Activated CD8-positive, alpha-beta memory T cell treated with anti-CD3 and anti-CD28 coated beads, Interleukin-2, amount 50 U/mL, for 48 hours (primary cell): ENCODE results near the gene DERL3.

Source experiments
- DNase-seq: peaks from one replicate; pipeline ENCODE4 v3.0.0-alpha.2; 2020

DERL3 gene

DNA sequence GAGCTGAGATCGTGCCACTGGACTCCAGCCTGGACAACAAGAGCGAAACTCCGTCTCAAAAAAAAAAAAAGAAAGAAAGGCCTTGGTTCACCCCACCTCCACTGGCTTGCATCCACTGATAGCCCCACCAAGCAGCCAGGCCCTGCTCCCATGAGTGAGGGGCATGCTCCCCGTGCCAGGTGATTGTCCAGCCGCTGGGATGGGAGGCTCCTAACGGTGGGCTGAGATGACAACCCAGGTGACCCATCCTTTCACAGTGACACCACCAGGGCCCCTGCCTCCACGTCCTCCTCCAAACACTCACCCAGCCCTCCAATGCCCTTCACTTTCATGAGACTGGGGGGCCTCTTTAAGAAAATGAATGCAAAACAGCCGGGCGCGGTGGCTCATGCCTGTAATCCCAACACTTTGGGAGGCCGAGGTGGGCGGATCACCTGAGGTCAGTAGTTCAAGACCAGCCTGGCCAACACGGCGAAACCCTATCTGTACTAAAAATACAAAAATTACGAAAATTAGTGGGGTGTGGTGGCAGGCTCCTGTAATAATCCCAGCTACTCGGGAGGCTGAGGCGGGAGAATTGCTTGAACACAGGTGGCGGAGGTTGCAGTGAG is 8.6 kb upstream of the DERL3 start:
- no peak for DNase-seq

DNA sequence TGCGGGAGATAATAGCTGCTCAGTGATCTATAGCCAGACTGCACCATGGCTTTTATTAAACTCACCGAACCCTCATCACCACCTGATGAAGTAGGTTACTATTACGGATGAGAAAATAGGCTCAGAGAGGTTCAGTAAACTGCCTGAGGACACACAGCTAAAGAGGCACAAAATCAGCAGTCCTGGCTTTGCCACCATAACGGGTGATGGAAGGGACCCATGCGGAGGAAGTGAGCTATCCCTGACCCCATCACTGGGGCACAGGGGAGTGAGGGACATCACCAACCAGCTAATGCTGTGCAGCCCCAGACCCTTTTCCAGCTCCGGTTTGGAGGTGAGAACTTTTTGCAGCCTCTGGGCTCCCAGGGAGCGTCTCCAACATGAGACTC is 7.3 kb upstream of the DERL3 start:
- DNase-seq = no peak

DNA sequence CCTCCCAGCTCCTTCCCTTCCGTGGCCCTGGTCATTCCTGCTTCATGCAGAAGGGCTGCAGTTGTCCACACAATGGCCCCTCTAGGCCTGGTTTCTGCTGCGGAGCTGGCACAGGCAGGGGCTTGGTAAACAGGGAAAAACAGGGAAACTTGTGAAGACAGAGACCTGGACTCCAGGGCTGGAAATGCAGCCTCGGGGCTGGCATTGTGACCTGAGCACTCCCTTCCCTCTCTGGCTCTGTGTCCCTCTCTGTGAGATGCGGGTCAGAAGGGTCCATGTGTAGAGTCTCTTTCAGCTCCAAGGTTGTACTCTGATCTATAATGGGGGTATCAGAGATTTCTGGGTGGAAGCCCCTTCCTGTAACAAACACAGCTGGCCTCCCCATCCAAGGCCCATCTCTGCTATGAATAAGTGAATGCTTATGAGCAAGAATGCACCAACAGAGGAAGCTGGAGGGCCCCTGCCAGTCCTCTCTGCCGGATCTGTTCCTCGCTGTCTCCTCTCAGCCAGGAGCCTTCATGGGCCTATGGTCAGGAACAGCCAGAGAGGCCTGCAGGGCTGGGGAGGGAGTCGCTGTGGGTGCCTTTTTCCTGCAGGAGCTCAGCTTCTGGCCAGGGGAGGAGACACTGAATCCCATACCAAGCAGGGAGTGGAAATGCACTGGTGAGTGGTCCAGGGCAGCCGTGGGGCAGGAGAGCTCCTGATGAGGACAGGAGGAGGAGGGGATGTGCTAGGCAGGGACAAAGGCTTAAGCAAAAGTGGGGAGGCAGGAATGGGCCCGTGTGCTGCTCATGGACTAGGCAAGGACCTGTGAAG is 6.7 kb upstream of the DERL3 start:
- DNase-seq = no peak

DNA sequence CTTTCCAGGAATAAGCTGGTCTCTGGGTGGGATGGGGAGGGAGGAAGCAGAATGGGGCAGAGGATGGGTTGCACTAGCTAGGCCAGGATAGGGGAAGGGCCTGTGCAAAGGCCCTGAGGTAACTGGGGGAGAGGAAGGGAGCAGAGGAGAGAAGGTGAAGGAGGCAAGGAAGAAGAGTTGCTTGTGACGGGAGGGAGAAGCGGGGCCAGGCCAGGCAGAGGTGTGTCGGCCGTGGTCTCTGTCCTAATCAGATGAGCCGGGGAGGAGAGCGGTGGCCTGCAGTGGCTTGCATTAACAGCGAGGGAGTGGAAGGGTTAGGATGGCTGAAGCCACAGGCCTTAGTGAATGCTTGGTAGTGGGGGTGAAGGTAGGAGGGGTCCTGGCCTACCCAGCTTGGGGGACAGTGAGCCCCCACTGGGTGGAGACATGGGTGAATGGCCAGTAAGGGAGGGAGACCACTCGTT is 6.0 kb upstream of the DERL3 start:
- no peak for DNase-seq

DNA sequence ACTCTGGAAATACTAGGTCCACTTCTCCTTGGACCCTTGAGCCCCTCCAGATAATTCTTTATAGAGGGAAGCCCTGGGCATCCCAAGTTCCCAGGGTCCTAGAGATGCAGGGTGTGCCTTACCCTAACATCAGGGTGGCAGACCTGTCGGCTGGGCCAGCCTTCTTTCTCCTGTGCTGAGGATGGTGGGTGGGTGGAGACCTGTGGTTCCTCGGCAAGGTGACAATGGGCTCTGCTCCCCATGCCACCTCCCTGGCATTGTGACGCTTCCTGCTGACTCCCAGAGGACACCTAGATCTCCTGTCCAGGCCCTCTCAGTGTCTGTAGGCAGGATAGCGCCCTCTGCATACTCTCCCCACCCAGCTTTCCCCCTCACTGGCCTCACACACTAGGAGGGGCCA is 3.8 kb upstream of the DERL3 start:
- DNase-seq = no peak

DNA sequence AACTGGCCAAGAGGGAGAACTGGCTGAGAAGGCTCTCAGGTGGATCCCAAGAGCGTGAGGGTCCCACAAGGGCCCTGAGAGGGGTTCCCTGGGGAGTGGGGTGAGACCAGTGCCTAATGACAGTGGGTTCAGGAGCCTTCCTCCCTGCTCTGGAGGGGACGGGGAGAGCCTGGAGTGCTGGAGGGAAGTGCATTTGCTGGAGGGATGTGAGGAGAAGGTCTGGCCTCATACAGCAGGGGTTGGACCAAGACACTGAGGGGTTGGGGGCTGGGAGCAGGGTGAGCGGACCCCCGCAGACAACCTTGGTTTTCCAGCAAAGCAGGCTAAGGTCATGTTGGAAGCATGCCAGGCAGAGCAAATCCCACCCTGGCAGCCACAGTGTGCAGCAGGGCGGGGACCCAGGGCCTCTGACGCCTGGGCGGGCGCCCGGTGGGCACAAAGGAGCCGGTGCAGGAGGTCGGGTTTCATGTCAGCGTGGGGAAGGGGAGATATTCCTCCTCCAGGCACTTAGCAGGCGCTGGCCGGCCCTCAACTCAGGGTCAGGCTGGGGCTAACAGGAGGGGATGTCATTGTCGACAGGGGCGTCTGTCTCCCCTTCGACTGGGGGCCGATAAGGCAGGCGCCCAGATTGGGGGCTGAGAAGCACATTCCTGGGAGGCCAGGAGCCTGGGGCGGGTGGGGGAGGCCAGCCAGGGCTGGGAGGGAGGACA is 3.1 kb upstream of the DERL3 start:
- no peak for DNase-seq

DNA sequence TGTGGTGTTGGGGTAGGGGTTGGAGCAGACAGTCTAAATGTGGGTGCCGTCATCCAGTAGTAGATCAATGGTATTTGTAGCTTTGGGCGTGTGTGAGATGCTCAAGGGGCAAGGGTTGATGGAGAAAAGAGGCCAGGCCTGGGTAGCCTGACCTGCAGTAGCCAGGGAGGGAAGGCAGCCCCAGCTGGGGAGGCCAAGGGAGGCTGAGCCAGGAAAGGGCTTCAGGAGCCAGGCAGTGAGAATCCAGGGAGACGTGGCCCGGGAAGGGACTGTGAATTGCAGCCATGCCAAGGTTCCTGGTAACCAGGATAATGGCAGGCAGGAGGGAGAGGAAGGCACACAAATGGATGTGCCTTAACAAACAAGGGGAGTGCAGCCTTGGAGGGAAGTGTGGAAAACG is 2.5 kb upstream of the DERL3 start:
- DNase-seq = no peak

DNA sequence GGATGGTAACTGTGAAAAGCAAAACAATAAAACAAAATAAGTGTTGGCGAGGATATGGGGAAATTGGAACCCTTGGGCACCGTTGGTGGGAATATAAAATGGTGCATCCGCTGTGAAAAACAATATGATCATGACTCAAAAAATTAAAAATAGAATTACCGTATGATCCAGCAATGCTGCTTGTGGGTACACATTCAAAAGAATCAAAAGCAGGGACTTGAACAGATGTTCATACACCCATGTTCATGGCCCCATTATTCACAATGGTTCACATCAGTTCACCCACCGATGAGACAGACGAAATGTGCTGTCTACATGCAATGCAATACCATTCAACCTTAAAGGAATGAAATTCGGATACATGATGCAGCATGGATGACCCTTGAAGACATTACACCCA is 1.2 kb upstream of the DERL3 start:
- DNase-seq = no peak

DNA sequence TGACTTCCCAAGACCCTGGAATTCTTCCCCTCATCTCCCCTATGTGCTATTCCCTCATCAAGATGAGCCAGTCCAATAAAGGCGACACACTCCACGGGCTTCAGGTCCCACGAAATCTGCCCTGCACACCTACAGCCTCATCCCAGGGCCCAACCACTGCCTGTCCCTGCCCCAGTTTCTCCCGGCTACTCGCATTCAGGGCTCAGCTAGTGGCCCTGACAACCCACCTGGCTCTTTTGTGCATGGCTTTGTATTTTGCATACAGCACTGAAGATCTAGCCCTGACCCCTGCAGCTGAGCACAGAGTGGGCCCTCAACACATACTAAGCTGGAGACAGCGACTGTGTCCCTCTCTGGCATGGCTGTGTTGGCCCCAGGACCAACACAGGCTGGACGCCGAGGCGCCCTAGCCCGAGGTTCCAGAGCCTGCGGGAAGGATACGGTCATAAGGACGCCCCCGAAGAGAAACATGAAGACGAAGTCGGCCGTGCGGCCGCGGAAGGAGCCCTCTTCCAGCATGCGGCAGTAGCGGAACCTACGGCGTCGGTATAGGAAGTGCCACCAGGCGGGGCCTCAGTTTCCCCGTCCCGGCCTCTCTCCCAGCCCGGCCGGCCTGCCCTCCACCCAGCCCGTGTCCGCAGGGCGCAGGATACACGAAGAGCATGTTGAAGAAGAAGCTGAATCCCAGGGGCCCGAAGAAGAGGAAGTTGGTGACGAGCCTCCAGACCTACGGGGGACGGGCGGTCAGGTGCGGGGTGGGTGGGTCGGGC is 710 bp downstream of the DERL3 start:
- DNase-seq = no peak

DNA sequence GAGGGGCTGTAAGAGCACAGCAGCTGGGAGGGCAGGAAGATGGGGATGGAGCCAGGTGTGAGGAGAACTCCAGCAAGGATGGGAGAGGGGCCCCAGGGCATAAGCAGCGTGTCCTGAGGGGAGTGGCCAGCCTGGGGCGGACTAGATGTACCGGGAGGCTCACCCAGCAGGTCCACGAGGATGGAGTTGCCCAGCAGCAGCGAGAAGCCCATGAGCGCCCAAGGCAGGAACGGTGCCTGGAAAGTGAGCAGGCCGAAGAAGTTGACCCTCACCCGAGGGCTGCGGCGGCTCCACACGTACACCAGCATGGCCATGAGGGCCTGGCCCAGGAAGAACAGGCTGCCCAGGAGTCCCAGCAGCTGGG is 1.3 kb downstream of the DERL3 start:
- no peak for DNase-seq

DNA sequence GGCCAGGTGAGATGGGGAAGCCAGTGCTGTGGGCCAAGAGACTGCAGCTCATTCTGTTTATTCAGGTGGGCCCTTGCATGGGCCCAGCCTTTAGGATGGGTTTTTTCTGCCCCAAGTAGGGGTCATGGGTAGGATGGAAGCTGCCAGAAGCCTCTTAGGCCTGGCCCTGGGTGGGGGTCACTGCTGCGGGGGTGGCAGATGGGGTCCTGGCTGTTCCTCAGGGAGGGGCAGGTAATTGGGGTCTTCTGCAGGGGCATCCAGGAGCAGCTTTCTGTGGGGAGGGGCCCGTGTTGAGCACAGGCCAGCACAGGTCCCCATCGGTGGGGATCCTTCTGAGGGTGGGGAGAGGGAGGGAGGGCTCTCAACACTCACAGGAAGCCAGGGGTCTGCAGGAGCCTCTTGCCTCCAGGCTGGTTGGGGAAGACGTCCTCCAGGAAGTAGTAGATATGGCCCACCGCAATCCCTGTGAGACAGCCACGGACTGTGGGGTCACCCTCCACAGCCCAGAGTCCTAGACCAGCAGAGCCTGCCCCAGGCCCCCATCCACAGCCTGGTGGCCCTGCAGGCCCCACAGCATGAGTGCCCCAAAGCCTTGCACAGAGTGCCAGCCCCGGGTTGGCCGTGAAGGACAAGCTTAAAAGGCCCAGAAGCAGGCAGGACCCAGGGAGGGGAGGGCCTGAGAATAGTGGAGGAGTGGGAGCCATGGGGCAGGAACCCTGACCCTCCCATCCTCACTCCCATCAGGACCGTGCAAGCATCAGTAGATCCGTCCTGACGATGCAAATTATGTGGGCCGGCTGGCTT is 1.9 kb downstream of the DERL3 start:
- DNase-seq = no peak

DNA sequence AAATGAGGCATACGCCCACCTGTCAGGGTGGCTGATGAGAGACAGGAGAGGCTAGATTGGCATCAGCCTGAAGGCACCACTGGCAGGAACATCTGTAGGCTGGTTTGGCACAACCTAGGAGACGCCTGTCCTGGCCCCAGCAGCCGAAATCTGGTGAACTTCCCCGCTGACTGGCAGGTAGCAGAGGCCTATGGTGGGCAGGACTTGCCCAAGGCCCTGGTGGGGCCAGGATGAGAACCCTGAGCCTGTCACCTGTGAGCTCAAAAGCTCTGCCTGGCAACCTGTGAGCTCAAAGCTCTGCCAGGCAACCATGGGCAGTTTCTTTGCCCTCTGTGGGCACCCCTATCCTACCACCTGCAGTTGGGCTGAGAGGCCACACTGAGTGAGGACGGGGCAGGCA is 2.5 kb downstream of the DERL3 start:
- no peak for DNase-seq

DNA sequence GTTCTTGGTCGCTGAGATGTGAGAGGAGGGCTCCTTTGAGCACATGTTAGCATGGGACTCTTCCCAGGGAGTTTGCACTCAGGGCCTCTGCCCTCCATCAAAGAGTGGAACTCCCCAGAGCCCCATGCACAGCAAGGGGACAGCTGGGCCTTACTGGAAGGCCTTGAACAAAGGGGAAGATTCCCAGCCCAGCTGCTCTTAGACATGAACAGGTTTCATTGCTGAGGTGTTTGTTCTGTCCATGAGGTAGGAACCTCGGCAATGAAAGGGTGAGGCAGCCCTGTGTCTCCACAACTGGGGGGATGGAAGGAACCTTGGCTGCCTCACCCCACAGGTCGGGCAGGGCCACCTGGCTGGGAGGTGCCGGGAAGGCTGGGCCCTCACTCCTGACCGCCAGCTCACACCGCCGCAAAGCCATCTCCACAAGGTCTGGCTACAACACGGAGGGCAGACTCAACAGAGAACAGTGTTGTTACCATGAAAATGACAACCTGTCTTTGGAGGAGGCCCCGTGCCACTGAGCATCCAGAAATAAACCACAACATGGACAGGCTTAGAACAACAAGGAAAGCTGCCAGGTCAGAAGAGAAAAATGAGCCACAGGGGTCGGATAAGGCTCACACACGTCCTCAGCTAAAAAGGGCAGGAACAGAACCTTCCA is 3.2 kb downstream of the DERL3 start:
- DNase-seq = no peak

DNA sequence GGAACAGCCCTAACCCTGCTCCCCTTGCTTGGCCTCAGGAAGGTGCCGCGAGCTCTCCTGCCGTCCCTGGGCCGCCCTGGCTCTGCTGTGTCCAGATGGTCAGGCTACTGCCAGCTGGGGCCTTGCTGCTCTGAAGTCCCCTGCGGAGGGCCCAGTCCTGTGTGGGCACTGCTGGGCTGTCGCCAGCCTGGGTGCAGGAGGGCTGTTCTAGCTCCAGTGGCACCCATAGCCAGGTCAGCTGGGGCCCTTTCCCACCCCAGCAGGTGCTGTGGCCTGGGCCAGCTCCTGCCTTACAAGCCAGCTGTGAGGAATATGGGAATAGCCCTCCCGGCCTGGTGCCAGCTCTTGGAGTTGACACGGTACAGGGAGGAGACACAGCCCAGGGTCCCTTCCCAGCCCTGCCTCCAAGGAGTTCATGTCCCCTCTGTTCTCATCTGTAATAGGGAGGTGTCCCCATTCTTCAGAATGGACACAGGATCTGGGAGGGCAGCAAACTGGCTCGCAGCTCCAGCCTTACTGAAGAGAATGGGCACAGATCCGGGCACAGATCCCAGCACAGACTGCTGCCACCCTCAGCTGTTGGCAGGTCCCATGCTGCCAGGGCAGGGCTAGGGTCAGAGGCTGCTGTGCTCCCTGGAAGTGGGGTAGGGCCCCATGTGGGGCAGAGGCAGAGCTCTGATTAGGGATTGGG is 3.9 kb downstream of the DERL3 start:
- DNase-seq = no peak

DNA sequence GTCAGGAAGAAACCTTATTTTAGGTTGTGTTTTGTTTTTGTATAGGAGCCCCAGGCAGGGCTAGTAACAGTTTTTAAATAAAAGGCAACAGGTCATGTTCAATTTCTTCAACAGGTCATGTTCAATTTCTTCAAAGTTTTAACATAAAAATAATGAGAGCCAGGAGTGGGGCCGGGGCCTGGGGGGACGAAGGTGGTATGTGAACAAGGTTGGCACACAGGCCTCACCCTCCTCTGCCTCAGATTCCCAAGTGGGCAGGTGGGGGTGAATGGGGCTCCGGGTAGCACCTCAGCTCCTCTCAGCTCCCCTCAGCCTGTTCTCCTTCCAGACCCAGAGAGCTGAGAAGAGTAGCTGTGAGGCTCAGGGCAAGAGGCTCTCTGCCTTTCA is 4.4 kb downstream of the DERL3 start:
- no peak for DNase-seq

DNA sequence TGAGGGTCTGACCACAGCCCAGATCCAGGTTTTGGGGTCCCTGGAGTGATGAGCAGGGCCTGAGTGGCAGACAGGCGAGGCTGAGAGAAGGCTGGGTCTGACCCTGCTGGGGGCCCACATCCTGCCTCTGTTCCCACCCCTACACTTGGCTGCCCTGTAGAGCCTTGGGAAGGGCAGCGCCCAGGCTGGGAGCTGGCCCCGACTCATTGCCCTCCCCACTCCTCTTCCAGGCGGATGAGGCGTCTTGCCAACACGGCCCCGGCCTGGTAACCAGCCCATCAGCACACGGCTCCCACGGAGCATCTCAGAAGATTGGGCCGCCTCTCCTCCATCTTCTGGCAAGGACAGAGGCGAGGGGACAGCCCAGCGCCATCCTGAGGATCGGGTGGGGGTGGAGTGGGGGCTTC is 4.9 kb downstream of the DERL3 start:
- no peak for DNase-seq

DNA sequence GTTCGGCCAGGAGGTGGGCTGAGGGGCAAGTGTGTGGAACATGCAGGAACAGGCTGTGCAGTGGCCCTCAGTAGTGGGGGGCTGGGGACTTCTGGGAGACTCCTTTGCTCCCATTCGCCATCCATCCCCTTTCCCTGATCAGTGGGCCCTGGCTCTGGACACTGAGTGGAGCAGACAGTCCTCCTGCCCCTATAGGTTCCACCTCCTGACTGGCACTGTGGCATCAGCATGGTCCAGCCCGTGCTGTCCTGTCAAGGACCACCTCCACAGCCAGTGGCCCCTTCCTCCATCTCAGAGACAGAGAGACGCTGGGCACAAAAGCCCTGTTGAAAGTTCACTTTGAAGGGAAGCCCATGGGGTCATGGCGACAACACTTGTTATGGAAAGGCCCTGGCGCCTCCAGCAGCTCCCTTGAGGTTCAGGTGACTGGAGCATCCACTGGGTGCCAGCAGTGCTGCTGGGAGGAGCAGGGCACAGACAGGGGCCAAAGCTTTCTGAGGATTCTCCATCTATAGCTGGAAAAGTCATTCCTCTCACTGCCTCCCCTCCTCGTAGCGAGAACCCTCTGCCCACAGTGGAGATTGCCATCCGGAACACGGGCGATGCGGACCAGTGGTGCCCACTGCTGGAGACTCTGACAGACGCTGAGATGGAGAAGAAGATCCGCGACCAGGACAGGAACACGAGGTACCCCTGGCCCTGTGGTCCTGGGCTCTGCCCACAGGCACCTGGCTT is 5.6 kb downstream of the DERL3 start:
- no peak for DNase-seq

DNA sequence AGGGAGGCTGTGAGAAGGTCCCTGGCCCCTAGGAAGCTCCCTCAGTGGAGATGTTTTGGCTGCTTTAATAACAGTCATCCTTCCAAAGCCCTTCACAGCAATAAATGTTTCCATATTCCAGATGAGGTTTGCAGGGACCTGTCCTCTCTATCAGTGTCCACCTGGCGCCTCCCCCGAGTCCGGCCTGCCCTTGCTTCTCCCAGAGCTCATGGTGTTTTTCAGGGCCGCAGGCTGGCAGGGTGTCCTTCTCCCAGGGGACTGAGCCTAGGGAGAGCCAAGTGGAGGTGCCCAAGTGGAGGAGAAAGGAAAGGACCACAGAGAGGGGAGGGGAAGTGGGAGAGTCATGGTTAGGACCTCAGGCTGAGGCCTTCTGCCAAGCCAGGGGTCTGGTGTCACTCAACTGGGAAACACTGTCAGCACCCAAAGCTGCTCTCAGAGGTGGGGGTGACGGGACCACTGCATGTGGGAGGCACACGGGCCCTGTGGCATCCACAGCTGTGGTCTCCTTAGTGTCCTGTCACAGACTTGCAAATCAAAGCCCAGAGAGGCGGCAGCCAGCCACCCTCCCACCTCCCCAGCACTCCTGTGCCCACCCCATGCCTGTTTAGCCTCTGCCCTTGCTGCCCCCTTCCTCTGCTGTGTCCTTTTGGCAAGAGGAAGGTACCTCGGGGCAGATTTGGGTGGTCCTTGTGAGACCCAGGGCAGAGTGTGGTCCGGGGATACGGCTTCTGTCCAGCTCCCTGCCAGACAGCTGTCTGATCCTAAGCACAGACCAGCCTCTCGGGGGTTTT is 6.4 kb downstream of the DERL3 start:
- no peak for DNase-seq

DNA sequence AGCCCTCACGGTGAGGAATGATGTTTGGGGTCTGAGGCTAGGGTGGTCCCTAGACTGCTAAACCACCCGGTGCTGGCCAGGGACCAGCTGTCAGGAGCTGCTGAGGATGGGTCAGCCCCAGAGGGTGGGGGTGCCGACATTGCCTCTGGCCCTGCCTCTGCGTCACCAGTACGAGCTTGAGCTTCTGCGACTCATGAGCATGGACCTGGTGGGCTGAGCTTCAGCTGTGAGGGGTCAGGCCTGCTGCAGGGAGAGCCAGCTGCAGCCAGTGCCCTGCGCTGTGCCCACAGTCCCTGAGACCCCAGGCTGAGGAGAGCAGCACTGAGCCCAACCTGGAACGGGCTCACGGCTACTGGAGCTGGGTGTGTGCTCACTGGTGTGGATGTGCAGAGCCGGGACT is 7.0 kb downstream of the DERL3 start:
- DNase-seq = no peak

DNA sequence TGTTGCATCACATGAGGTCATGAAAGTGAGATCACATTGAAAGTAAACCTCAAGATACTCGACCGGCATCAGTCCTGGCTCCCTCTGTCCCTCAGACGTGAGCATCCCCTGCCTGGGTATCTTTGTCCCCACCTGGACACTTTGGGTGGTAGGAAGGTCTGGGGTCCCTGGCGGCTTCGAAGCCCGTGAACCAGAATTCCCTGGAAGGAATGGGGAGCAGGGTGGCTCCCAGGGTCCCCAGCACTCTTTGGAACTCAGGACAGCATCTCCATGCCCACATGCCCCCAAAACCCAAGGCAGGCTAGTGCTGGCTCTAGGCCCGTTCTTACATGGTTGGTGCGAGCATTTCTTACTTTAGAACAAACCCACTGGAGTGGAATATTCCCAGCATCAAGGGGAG is 7.5 kb downstream of the DERL3 start:
- DNase-seq = no peak
